Measurements from ENCODE around the gene FNDC10. TPM values are rescaled to one million over a fixed set of nuclear protein-coding genes. Genes with fewer than 3 reads are reported as not detected.

The FNDC10 gene
- total RNA-seq, 1 donor from 2014 or later, result 11.9 TPM

- H3K27ac Mint-ChIP-seq (ENCODE audit: unreplicated experiment), result no peak overlapping the region
Measured at GRCh38 chr1:1591452-1591851, 8.5 kb downstream of the FNDC10 start.

DNA sequence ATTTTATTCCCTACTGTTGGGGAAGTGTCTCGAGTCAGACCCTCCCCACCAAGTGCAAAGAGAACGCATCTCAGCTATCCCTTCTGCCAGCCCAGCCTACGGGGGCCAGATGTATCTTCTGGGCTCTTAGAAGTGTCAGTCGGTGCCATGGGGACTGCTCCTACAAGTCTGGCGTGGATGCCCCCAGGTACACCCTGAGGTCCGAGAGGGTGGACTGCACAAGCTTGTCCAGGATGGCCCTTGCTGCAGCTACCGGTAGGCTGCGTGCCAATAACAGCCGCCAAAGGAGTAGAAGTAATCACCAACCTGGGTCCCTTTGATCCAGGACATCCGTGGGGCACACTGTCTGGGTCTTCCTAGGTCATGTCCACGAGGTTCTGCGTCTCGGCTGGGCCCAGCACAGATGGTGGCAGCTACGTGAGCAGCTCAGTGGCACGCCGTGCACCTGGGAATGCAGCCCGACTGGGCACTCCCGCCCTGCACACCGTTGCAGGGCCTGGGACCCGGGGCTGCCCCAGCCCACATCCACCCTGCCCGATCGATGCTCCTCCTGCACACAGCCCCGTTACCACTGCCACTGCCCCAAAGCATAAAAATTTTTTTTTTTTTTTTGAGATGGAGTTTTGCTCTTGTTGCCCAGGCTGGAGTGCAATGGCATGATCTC is 16.5 kb downstream of the FNDC10 start:
- H3K27me3 Mint-ChIP-seq (ENCODE audit: unreplicated experiment), result peaks cover 4% of the 10 kb centered on the region
- no peaks in the 10 kb centered on the region for H3K4me1 Mint-ChIP-seq (ENCODE audit: low read depth, unreplicated experiment)
- H3K36me3 Mint-ChIP-seq (ENCODE audit: unreplicated experiment), result no peaks in the 10 kb centered on the region
- no peak overlapping the region for H3K27ac Mint-ChIP-seq (ENCODE audit: unreplicated experiment)
- DNase-seq, result no peak
- TF ChIP-seq, protein P1, sequence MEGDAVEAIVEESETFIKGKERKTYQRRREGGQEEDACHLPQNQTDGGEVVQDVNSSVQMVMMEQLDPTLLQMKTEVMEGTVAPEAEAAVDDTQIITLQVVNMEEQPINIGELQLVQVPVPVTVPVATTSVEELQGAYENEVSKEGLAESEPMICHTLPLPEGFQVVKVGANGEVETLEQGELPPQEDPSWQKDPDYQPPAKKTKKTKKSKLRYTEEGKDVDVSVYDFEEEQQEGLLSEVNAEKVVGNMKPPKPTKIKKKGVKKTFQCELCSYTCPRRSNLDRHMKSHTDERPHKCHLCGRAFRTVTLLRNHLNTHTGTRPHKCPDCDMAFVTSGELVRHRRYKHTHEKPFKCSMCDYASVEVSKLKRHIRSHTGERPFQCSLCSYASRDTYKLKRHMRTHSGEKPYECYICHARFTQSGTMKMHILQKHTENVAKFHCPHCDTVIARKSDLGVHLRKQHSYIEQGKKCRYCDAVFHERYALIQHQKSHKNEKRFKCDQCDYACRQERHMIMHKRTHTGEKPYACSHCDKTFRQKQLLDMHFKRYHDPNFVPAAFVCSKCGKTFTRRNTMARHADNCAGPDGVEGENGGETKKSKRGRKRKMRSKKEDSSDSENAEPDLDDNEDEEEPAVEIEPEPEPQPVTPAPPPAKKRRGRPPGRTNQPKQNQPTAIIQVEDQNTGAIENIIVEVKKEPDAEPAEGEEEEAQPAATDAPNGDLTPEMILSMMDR (IDR thresholded peaks at IDR 0.05; ENCODE audit: partially characterized antibody, unreplicated experiment), result no peak
- peaks cover 3% of the 10 kb centered on the region for H3K9me3 Mint-ChIP-seq (ENCODE audit: unreplicated experiment)
- peak overlapping the region; percentile 55 for H3K4me3 Mint-ChIP-seq (ENCODE audit: unreplicated experiment)

More at GRCh38 chr1:1591452-1591851, 8.5 kb downstream of the FNDC10 start:
- peaks cover 1% of the 10 kb centered on the region for H3K4me1 Mint-ChIP-seq (ENCODE audit: low read depth, unreplicated experiment)
- TF ChIP-seq, protein P1 (IDR thresholded peaks at IDR 0.05; ENCODE audit: partially characterized antibody, unreplicated experiment), result no peak
- peaks cover 5% of the 10 kb centered on the region for H3K36me3 Mint-ChIP-seq (ENCODE audit: unreplicated experiment)
- H3K4me3 Mint-ChIP-seq (ENCODE audit: unreplicated experiment), result no peak overlapping the region
- peaks cover 9% of the 10 kb centered on the region for H3K27me3 Mint-ChIP-seq (ENCODE audit: unreplicated experiment)
- no peak for DNase-seq
- peaks cover 8% of the 10 kb centered on the region for H3K9me3 Mint-ChIP-seq (ENCODE audit: unreplicated experiment)

DNA sequence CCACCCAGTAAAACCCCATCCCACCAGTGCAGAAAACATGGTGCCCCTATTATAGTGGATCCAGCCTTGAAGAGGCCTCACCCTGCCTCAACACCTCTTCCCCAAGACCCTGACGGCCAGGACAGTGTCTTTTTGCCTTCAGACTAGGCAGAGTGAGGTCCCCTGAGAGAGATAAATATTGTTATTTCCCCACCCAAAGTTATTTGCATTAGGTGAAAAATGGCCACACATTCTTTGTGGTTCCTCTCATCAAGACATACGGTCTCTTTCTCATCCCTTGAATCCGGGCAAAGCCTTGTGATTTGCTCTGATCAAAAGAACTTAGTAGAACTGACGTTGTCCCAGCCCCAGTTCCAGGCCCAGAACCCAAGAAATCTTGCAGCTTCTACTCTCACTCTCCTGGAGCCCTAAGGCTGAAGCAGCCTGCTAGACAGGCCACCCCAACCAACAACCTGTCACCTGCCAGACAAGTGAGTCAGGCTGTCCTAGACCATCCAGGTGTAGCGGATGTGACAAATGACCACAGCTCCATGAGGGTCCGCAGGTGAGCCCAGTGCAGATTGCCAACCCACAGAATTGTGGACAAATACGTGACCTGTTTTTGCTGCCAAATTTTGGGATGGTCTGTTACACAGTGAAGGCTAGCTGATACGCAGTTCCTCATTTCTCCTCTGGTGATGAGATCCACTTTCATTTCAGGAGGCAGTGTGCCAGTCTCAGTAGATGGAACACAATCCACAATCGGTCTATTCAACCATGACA is 17.2 kb downstream of the FNDC10 start:
- DNase-seq, result no peak

DNA sequence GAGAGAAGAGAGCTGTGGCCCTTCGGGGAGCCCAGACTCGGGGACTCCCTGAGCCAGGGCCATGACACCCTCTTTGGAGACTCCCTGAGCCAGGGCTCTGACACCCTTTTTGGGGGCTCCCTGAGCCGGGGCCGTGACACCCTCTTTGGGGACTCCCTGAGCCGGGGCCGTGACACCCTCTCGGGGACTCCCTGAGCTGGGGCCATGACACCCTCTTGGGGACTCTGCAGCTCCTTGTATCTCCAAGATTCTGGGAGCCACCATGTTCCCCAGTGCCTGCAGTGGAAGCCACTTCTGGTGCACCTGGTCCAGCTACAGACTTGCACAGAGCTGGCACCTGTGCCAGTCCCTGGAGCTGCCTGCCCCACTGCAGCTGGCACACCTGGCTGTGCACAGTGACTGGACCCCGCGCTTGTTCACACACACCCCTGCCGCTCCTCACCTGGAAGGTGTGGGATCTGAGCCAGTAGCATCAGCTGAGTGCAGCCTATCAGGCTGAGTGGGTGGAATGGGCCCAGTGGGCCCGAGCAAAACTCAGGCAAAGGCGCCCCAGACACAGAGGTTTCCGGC is 21.5 kb downstream of the FNDC10 start:
- Mint-ChIP-seq H3K27me3 (ENCODE audit: unreplicated experiment) (peaks cover 15% of the 10 kb centered on the region), H3K9me3 (ENCODE audit: unreplicated experiment) (peaks cover 16% of the 10 kb centered on the region), H3K4me3 (ENCODE audit: unreplicated experiment) (no peak overlapping the region), H3K36me3 (ENCODE audit: unreplicated experiment) (peaks cover 4% of the 10 kb centered on the region), H3K27ac (ENCODE audit: unreplicated experiment) (no peak overlapping the region), H3K4me1 (ENCODE audit: low read depth, unreplicated experiment) (peaks cover 5% of the 10 kb centered on the region)
- TF ChIP-seq, protein P1 (IDR thresholded peaks at IDR 0.05; ENCODE audit: partially characterized antibody, unreplicated experiment), result no peak
- DNase-seq, result no peak

More for the DNA sequence above, 17.2 kb downstream of the FNDC10 start:
- H3K4me1 Mint-ChIP-seq (ENCODE audit: low read depth, unreplicated experiment), result no peaks in the 10 kb centered on the region
- peak overlapping the region; percentile 55 for H3K4me3 Mint-ChIP-seq (ENCODE audit: unreplicated experiment)
- peaks cover 4% of the 10 kb centered on the region for H3K27me3 Mint-ChIP-seq (ENCODE audit: unreplicated experiment)
- TF ChIP-seq, protein P1 (IDR thresholded peaks at IDR 0.05; ENCODE audit: partially characterized antibody, unreplicated experiment), result no peak
- H3K9me3 Mint-ChIP-seq (ENCODE audit: unreplicated experiment), result peaks cover 3% of the 10 kb centered on the region
- no peaks in the 10 kb centered on the region for H3K36me3 Mint-ChIP-seq (ENCODE audit: unreplicated experiment)
- no peak overlapping the region for H3K27ac Mint-ChIP-seq (ENCODE audit: unreplicated experiment)

Measured in glutamatergic neuron (in vitro differentiated cells).